Esophagus squamous epithelium (tissue), 4 donors: ENCODE data around the gene AGAP5.

Experiments
- POLR2A ChIP-seq, 4 donors: fragments of 450-650 bp; IDR thresholded peaks; one replicate each; pipeline ENCODE4 v1.6.1; 2017; ENCODE audit warnings: antibody characterized with exemption in 4 of 4, mild to moderate bottlenecking in 4 of 4, moderate library complexity in 3 of 4
- TF ChIP-seq, protein P1 (sequence below), 6 experiments: fragments of 450-650 bp in 4 of 6; fragments of 200-600 bp in 2 of 6; sonication (generic) in 2 of 6; IDR thresholded peaks; one replicate each; pipeline ENCODE4 v1.5.1; 2016 to 2019; ENCODE audit warnings: antibody characterized with exemption in 6 of 6, mild to moderate bottlenecking in 4 of 6, moderate library complexity in 4 of 6

DNA sequence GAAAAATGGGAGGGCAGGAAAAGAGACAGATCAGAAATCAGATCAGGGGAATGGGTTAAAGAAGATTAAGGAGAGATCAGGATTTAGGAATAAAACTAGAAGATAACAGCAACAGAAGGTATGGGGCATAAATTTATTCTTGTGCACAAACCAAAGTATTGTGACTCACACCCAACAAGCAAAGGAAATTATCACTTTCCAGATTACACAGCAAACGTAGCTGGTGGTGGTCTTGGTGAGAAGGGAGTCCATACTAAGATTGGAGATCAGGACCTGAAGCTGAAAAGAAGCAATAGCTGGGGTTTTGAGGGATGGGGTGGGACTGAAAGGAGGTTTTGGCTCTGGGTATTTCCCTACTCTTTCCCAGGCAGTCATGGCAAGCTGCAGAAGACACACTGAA is 53.1 kb downstream of the AGAP5 start:
- TF ChIP-seq, protein P1, sequence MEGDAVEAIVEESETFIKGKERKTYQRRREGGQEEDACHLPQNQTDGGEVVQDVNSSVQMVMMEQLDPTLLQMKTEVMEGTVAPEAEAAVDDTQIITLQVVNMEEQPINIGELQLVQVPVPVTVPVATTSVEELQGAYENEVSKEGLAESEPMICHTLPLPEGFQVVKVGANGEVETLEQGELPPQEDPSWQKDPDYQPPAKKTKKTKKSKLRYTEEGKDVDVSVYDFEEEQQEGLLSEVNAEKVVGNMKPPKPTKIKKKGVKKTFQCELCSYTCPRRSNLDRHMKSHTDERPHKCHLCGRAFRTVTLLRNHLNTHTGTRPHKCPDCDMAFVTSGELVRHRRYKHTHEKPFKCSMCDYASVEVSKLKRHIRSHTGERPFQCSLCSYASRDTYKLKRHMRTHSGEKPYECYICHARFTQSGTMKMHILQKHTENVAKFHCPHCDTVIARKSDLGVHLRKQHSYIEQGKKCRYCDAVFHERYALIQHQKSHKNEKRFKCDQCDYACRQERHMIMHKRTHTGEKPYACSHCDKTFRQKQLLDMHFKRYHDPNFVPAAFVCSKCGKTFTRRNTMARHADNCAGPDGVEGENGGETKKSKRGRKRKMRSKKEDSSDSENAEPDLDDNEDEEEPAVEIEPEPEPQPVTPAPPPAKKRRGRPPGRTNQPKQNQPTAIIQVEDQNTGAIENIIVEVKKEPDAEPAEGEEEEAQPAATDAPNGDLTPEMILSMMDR (IDR thresholded peaks at IDR 0.05): no peak
- TF ChIP-seq POLR2A (IDR thresholded peaks at IDR 0.05): no peak
